Endothelial cell of umbilical vein (primary cell): Measurements from ENCODE around the gene DGKI. TPM values are rescaled to one million over a fixed set of nuclear protein-coding genes. Genes with fewer than 3 reads are reported as not detected.

ENCODE experiments used
- BruUV-seq: library from RNA; stranded (reverse); fragments of 400-500 nt; replicated peaks from 2 replicates; lab custom pipeline; 2021; lab: Mats Ljungman, UMichigan
- CTCF ChIA-PET: fragments of 300-600, 350-600 bp; sonication (Branson Sonifier 250); formaldehyde crosslinking; loops from one replicate; lab custom pipeline; 2021; ENCODE audit warnings: antibody characterized with exemption, inconsistent platforms; lab: Charles Lee
- POLR2A ChIA-PET: fragments of 300-600, 350-600 bp; sonication (Branson Sonifier 250); formaldehyde crosslinking; loops from one replicate; lab custom pipeline; 2021; ENCODE audit warnings: antibody characterized with exemption, inconsistent platforms; lab: Charles Lee
- DNase-seq: peaks from one replicate; pipeline ENCODE4 v3.0.0-alpha.2; 2011; ENCODE audit warnings: low read depth, low spot score
- FAIRE-seq: peaks from 2 replicates; lab custom pipeline; 2011; peaks lifted over from hg19 to GRCh38; lab: Jason Lieb, UNC
- H2AFZ ChIP-seq: 2 replicates; pipeline ENCODE4 v1.6.0; 2012; ENCODE audit warnings: low read depth, low read length, control low read depth, inconsistent platforms
- H3K27ac ChIP-seq: 2 replicates; pipeline ENCODE4 v1.5.1; 2011; ENCODE audit warnings: low read depth, mild to moderate bottlenecking, control low read depth, low read length, moderate library complexity; ENCODE audit not compliant: insufficient read depth
- H3K27me3 ChIP-seq, 2 experiments: 2 replicates each; pipeline versions ENCODE4 v1.6.0 to v1.6.1; 2011; ENCODE audit warnings: low read length in 2 of 2, mixed read lengths in 1 of 2; ENCODE audit not compliant: control insufficient read depth in 2 of 2, insufficient read depth in 2 of 2
- H3K36me3 ChIP-seq, 2 experiments: 2 replicates in 1 of 2; 3 replicates in 1 of 2; pipeline ENCODE4 v1.5.1; 2011; ENCODE audit warnings: low read length in 2 of 2, mild to moderate bottlenecking in 1 of 2, moderate library complexity in 1 of 2; ENCODE audit not compliant: control insufficient read depth in 2 of 2, insufficient read depth in 2 of 2; ENCODE audit errors: extremely low read depth in 1 of 2
- H3K4me1 ChIP-seq: 3 replicates; pipeline ENCODE4 v1.5.1; 2011; ENCODE audit warnings: mild to moderate bottlenecking, low read length; ENCODE audit not compliant: control insufficient read depth, insufficient read depth; ENCODE audit errors: extremely low read depth
- H3K4me2 ChIP-seq: 2 replicates; pipeline ENCODE4 v1.6.1; 2011; ENCODE audit warnings: low read length, control low read depth, mixed read lengths; ENCODE audit not compliant: insufficient read depth
- H3K4me3 ChIP-seq, 3 experiments: fragments of 200-600 bp in 1 of 3; sonication (generic), shearing (Covaris generic) in 1 of 3; replicated peaks in 1 of 3; 2 replicates each; pipeline ENCODE4 v1.5.1; 2011 to 2016; ENCODE audit warnings: control low read depth in 3 of 3, low read length in 3 of 3, mild to moderate bottlenecking in 2 of 3, inconsistent platforms in 1 of 3, low read depth in 1 of 3, moderate library complexity in 1 of 3; ENCODE audit not compliant: insufficient read depth in 1 of 3
- H3K79me2 ChIP-seq: 2 replicates; pipeline ENCODE4 v1.6.0; 2012; ENCODE audit warnings: low read length, inconsistent platforms; ENCODE audit not compliant: control insufficient read depth, insufficient read depth
- H3K9ac ChIP-seq: replicated peaks from 2 replicates; pipeline ENCODE3; 2011; ENCODE audit warnings: low read length, control low read depth; ENCODE audit not compliant: insufficient read depth; ENCODE audit errors: extremely low read depth
- H3K9me1 ChIP-seq: replicated peaks from 3 replicates; pipeline ENCODE4 v1.6.0; 2011; ENCODE audit warnings: mild to moderate bottlenecking, low read length; ENCODE audit not compliant: control insufficient read depth, insufficient read depth; ENCODE audit errors: extremely low read depth
- H3K9me3 ChIP-seq: replicated peaks from 2 replicates; pipeline ENCODE4 v1.5.1; 2012; ENCODE audit warnings: low read length, inconsistent platforms; ENCODE audit not compliant: control insufficient read depth, insufficient read depth
- H4K20me1 ChIP-seq: replicated peaks from 2 replicates; pipeline ENCODE3; 2011; ENCODE audit warnings: mild to moderate bottlenecking, low read length; ENCODE audit not compliant: control insufficient read depth, insufficient read depth; ENCODE audit errors: extremely low read depth
- CTCF ChIP-seq, 2 donors: IDR thresholded peaks; 1 replicate in 1 of 2; 2 replicates in 1 of 2; pipeline ENCODE4 v1.5.1; 2011; ENCODE audit warnings: low read length in 2 of 2, mild to moderate bottlenecking in 2 of 2, moderate library complexity in 2 of 2, control low read depth in 1 of 2, inconsistent platforms in 1 of 2, low read depth in 1 of 2; ENCODE audit not compliant: insufficient read depth in 1 of 2; ENCODE audit errors: extremely low read depth in 1 of 2
- EZH2 ChIP-seq: IDR thresholded peaks from 2 replicates; pipeline ENCODE4 v1.6.1; 2012; ENCODE audit warnings: borderline replicate concordance, low read depth, mild to moderate bottlenecking, moderate library complexity, low read length, inconsistent platforms; ENCODE audit not compliant: severe bottlenecking
- FOS ChIP-seq: IDR thresholded peaks from 2 replicates; pipeline ENCODE4 v1.6.1; 2011; ENCODE audit warnings: mild to moderate bottlenecking, low read length, moderate library complexity, borderline replicate concordance; ENCODE audit not compliant: insufficient read depth
- GATA2 ChIP-seq: IDR thresholded peaks from 2 replicates; pipeline ENCODE4 v1.7.0; 2011; ENCODE audit warnings: low read depth, mild to moderate bottlenecking, moderate library complexity, mixed read lengths, low read length; ENCODE audit not compliant: insufficient read length, insufficient read depth
- JUN ChIP-seq: IDR thresholded peaks from 2 replicates; pipeline ENCODE4 v1.6.1; 2011; ENCODE audit warnings: borderline replicate concordance, low read depth; ENCODE audit not compliant: insufficient read length, insufficient read depth
- MAX ChIP-seq: IDR thresholded peaks from 2 replicates; pipeline ENCODE4 v1.6.1; 2011; ENCODE audit not compliant: insufficient read depth, insufficient read length
- MYC ChIP-seq: IDR thresholded peaks from one replicate; pipeline ENCODE4 v1.6.1; 2011; ENCODE audit warnings: mild to moderate bottlenecking, low read depth, low read length
- POLR2A ChIP-seq: IDR thresholded peaks from 2 replicates; pipeline ENCODE4 v1.6.1; 2012; ENCODE audit warnings: low read depth, mild to moderate bottlenecking, control low read depth, low read length
- POLR2AphosphoS5 ChIP-seq: IDR thresholded peaks from 2 replicates; pipeline ENCODE4 v1.6.1; 2012; ENCODE audit warnings: low read depth, mild to moderate bottlenecking, control low read depth, low read length, moderate library complexity; ENCODE audit not compliant: insufficient read depth
- dilution Hi-C: fragments of 300-500 bp; cut with MboI; formaldehyde crosslinking; loops from one replicate; pipeline ENCODE4 v1.15.0; 2019; ENCODE audit warnings: low sequenced_read_pairs; ENCODE audit not compliant: extremely low pct_ligation_motif_present
- intact Hi-C: fragments of 100-400 bp; cut with micrococcal nuclease; formaldehyde crosslinking; loops from one replicate; pipeline ENCODE4 v1.10.0; 2022
- polyA plus RNA-seq, 4 experiments: library from polyadenylated mRNA; depleted of rRNA in 3 of 4; stranded (reverse) in 3 of 4; unstranded in 1 of 4; fragments of >200 nt; gene quantifications; 2 replicates each; pipeline versions ENCODE4 v1.2.1 to v1.2.3, GENCODE V29; 2011 to 2012; ENCODE audit warnings: missing spikeins in 1 of 4
- total RNA-seq: library from RNA; stranded (reverse); gene quantifications from 2 replicates; pipeline ENCODE4 v1.2.3, GENCODE V29; 2021

The DGKI gene
- total and polyA plus RNA-seq, 2 donors (not counting 3 experiments of a cell fraction or from before 2014, with no cell fraction given), result 0.11 to 0.51 TPM

DNA sequence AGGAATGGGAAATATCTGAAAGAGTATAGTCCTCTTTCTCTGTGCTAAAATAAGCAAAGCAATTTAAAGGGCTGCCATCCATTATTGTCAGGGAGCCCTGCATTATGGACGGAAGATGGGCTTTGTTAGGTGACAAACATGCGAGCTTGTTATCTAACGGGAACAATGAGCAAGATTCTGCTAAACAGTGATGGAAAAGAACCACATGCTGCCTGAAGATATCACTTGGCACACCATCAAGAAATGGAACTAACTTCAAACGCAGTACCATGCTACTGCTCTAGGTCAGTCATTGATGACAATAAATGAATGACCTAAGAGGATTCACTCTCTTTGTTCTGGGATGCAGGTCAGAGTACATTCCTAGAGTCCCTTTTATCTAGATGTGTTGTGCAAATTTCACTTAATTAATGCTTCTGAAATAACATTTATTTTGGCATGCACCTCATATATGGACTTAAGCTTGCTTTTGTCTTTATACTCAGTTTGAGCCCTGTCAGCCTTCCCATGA, 327.5 kb downstream of the DGKI start:
- dilution Hi-C loops, result no loop called here
- CTCF ChIA-PET, result interaction anchor here (1.3 kb wide), 1 partner anchor 10 kb away, joined by 5 read pairs; no protein-coding TSS in a partner anchor
- FAIRE-seq (no peak), DNase-seq (no peak)
- no peaks in the 10 kb centered on the region for H3K4me1 ChIP-seq
- H3K9ac ChIP-seq, result no peak overlapping the region
- BruUV-seq, result no TSS peak
- H4K20me1 ChIP-seq, result no peaks in the 10 kb centered on the region
- no peaks in the 10 kb centered on the region for H3K9me1 ChIP-seq
- H2AFZ ChIP-seq, result no peak overlapping the region
- no peak overlapping the region for H3K4me2 ChIP-seq
- no peaks in the 10 kb centered on the region for H3K36me3 ChIP-seq
- no peak overlapping the region for H3K4me3 ChIP-seq
- H3K27me3 ChIP-seq, result peaks cover 0 to 4% of the 10 kb centered on the region in 2 experiments
- no peaks in the 10 kb centered on the region for H3K79me2 ChIP-seq
- intact Hi-C loops, result no loop called here
- H3K27ac ChIP-seq, result no peak overlapping the region
- POLR2A ChIA-PET, result no interaction called here
- no peak for TF ChIP-seq FOS
- TF ChIP-seq MYC, result no peak
- no peak for TF ChIP-seq EZH2
- TF ChIP-seq POLR2A, result no peak
- no peak for TF ChIP-seq GATA2
- no peak for TF ChIP-seq POLR2AphosphoS5
- no peak for TF ChIP-seq MAX
- TF ChIP-seq CTCF (IDR thresholded peaks at IDR 0.05; ENCODE audit: extremely low read depth in 1 of 2, insufficient read depth in 1 of 2, low read depth in 1 of 2, low read length in 2 of 2), result no peak
- TF ChIP-seq JUN, result no peak
- no peaks in the 10 kb centered on the region for H3K9me3 ChIP-seq
